Measurements from ENCODE around the gene PARD3. TPM values are rescaled to one million over a fixed set of nuclear protein-coding genes. Genes with fewer than 3 reads are reported as not detected.

PARD3 gene
- total RNA-seq, 1 donor: 42.1 TPM

DNA sequence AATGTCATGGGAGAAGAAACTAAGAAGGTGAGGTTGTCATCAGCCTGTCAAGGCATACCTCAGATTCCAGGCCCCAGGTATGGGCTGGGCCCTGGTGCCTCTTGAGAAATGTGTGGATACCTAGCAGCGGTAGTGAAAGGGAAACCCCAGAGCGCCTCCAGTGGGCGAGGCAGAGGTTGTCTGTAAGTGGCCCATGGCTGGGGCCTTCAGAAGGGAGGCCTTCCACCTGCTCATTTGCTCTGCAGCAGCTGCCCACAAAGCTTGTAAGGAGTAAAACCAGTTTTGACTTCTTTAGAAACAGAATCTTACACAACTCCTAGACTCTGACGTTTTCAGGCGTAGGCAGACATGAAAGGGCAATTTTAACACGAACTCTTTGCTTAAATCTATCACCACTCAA lies 509.9 kb downstream of the PARD3 start:
- DNase-seq (ENCODE audit: low read depth): no peak
- TF ChIP-seq, protein P1, sequence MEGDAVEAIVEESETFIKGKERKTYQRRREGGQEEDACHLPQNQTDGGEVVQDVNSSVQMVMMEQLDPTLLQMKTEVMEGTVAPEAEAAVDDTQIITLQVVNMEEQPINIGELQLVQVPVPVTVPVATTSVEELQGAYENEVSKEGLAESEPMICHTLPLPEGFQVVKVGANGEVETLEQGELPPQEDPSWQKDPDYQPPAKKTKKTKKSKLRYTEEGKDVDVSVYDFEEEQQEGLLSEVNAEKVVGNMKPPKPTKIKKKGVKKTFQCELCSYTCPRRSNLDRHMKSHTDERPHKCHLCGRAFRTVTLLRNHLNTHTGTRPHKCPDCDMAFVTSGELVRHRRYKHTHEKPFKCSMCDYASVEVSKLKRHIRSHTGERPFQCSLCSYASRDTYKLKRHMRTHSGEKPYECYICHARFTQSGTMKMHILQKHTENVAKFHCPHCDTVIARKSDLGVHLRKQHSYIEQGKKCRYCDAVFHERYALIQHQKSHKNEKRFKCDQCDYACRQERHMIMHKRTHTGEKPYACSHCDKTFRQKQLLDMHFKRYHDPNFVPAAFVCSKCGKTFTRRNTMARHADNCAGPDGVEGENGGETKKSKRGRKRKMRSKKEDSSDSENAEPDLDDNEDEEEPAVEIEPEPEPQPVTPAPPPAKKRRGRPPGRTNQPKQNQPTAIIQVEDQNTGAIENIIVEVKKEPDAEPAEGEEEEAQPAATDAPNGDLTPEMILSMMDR (IDR thresholded peaks at IDR 0.05; ENCODE audit: insufficient read depth, low read length): no peak
- H3K4me3 ChIP-seq (ENCODE audit: low read depth, low read length): no peak overlapping the region

DNA sequence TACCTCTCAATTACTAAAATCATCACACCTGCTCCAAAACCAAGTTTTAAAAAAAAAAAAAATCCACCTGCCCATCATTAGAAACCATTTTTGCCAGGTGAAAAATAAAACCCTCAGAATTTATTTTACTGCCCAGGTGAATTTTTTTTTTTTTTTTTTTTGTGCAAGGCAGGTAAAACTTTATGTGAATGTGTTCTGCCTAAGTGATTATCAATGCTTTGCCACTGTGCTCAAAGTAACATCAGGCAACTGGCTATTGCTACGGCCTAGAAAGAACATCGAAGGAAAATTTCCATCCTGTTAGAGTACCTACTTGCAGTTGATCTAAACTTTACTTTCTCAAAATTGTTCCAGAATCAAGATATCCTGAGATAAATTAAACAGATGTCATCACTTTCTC lies 512.1 kb downstream of the PARD3 start:
- DNase-seq (ENCODE audit: low read depth): no peak
- H3K4me3 ChIP-seq (ENCODE audit: low read depth, low read length): no peak overlapping the region
- TF ChIP-seq, protein P1 (IDR thresholded peaks at IDR 0.05; ENCODE audit: insufficient read depth, low read length): no peak

DNA sequence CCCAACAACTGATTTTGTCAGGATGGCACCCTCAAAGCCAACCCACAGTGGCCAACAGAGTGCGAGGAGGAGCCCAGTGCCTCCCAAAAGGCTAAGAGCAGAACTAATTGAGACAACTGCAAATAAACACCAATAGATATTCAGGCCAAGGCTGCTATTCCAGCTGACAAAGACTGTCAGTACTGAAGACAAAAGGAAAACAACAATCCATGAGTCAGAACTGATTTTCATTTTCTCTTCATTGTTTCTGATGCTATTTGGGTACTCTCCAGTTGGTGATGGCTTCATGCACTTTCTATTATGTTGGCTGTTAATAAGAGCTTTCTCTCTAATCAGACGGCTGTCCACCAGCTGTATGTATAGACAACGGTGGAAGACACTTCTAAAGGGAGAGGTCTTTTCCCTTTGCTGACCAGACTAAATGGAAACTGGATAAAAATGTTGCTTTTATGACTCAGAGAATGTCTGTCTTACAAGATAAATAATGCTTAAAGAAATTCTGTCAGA lies 515.9 kb downstream of the PARD3 start:
- peak; percentile 73 for DNase-seq (ENCODE audit: low read depth)
- no peak overlapping the region for H3K4me3 ChIP-seq (ENCODE audit: low read depth, low read length)
- TF ChIP-seq, protein P1 (IDR thresholded peaks at IDR 0.05; ENCODE audit: insufficient read depth, low read length): no peak

DNA sequence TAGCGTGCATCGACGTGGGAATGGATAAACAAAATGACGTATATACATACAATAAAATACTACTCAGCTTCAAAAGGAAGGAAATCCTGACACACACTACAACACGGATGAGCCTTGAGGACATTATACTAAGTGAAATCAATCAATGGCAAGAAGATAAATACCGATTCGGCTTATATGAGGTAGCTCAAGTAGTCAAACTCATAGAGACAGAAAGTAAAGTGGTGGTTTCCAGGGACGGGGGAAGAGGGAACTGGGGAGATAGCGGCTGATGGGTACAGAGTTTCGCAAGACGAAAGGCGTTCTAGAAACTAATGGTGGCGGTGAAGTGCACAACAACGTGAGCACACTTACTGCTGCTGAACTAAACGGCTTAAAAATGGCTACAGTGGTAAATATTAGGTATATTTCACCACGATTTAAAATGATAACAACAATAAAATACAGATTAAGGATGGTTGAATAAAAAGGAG lies 516.7 kb downstream of the PARD3 start:
- TF ChIP-seq, protein P1 (IDR thresholded peaks at IDR 0.05; ENCODE audit: insufficient read depth, low read length): no peak
- no peak for DNase-seq (ENCODE audit: low read depth)
- no peak overlapping the region for H3K4me3 ChIP-seq (ENCODE audit: low read depth, low read length)

DNA sequence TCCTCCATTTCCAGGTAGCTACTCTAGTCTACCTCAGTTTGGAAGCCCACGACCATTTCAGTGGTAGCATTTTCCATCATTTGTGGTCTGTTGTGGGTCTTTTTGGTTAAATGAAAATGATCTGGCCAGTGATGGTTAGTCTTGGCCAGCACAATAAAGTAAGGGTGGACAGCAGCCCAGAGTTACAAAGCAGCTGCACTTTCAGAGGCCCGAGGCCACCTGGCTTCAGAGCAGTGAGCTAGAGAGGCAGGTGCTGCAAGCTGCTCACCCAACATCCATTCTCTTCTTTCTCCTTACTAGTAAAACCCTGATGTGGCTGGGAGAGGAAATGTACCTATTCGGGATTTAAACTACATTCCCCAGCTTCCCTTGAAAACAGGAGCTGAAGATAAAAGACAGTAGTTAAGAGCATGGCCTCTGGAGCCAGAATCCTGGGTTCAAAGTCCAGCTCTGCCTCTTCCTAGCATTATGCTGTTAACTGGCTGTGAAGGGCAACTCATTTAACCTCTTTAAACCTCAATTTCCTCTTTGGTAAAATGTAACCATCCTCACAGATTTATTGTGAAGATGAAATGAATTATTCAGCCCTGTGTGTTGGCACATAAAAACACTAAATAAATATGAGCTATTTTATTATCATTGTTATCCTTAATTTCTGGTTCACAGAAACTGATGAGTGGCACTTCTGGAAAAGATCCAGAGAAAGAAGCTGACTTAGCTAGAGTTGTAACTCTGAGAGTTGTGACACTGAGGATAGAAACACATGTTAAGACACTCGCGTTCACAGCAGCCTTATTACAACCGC lies 517.4 kb downstream of the PARD3 start:
- H3K4me3 ChIP-seq (ENCODE audit: low read depth, low read length): no peak overlapping the region
- TF ChIP-seq, protein P1 (IDR thresholded peaks at IDR 0.05; ENCODE audit: insufficient read depth, low read length): no peak
- DNase-seq (ENCODE audit: low read depth): no peak

DNA sequence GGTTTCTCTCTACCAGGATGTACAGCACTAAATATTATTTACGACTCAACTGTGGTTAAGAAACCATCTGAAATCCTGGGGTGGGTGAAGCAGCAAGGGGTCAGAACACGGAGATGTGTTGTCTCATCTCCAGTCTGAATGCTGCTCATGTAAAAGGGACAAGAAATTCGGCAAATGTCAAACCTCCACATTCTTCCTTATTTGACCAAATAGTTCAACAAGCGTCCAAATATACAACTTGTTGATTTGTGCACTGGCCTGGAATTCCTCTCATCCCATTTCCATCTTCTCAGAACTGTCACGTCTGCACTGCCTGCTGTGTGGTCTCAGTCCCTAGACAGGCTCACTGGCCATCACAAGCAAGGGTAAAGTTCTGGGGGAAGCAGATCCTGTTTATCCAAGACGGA lies 520.0 kb downstream of the PARD3 start:
- H3K4me3 ChIP-seq (ENCODE audit: low read depth, low read length): no peak overlapping the region
- DNase-seq (ENCODE audit: low read depth): no peak
- TF ChIP-seq, protein P1 (IDR thresholded peaks at IDR 0.05; ENCODE audit: insufficient read depth, low read length): no peak
